Stimulated activated CD4-positive, alpha-beta T cell treated with anti-CD3 and anti-CD28 coated beads, Interleukin-12 subunit alpha, Interleukin-12 subunit beta, amount 100 ng/mL, for 48 hours (primary cell): Measurements from ENCODE around the gene NMT1.

Experiments
- DNase-seq, 3 donors: peaks; one replicate each; pipeline ENCODE4 v3.0.0-alpha.2; 2020; ENCODE audit warnings: low read depth in 2 of 3, low spot score in 1 of 3

NMT1 gene

DNA sequence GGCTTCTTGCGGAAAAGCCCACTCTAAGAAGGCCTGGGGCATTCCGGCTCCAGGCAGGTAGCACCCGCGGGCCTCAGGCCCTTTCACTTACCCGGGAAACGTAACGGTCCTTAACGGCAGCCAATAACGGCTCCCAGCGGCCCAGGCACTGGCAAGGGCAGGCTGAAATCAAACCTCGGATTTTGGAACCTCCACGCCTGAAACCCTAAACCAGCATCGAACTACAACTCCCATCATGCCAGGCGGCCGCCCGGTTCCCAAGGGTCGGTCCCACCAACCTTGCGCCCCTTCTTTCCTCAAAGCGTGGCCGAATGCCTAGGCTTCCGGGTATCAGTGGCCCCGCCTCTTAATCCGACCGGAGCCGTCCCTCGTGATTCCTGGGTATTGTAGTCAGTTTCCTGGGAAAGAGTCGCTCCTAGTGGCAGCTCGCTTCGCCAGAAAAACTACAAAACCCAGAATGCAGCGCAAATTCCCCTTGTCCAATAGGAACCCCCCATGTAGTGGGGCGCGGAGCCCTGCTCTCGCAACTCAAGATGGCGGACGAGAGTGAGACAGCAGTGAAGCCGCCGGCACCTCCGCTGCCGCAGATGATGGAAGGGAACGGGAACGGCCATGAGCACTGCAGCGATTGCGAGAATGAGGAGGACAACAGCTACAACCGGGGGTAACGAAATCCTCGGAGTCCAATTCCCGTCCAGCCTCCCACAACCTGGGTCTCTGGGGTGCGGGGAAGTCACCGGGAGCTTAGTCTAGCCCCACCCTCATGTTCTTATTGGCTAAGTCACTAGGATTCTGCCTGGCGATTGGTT is at the start of gene NMT1:
TSS of gene NMT1 (plus strand) at position 521 of the 809 bp plus-strand sequence. CDS start at position 534, 13 bp downstream.
- DNase-seq: peak; percentile 93 to 98 (median 95)

DNA sequence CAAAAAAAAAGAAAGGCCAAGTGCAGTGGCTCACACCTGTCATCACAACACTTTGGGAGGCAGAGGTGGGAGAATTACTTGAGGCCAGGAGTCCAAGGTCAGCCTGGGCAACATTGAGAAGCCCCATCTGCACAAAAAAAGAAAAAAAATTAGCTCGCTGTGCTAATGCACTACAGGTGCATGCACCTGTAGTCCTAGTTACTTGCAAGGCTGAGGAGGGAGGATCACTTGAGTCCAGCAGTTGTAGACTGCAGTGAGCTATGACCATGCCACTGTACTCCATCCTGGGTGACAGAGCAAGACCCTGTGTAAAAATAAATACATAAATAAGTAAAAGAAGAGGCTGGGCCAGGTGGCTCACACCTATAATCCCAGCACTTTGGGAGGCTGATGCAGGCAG is 49.4 kb upstream of the NMT1 start:
- no peak for DNase-seq

DNA sequence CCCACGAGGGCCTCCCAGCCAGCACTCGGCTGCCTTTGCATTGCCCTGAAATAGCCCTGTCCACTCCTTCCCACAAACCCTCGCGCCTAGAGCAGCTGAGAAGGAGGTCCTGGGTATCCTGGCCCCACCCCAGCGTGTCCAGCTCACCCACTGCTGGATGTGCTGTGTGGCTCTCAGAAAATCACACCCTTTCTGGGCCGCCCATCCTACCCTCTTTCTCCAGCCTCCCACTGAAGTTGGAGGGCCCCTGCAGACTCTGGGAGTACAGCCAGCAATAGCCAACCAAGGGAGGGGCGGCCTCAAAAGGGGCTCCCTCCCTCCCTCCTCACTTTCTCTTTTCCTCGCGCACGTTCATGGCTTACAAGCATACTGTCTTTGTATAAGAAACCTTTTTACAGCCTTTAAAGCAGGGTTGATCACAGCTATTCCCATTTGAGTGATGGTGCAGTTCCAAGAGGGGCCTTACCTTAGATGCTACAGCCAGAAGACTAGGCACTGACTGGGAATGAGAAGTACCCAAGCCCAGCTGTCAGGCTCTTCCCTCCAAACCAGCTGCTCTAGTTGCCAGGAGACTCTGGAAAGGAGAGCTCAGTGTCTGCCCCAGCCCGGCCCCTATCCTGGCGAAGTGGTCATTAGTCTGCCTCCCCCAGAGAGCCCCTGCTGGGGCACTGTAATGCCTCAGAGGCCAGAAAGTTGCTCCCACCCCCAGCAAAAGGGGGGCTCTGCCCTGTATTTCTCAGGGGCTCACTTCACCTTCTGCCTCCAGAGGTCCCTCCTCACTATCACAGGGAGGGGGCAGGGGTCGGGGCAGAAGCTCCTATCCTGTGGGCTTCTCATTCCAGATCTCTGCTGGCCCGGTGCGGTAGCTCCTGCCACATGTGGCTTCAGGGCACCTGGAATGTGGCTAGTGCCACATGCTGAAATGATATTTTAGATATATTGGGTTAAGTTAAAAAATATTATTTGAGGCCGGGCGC is 47.8 kb upstream of the NMT1 start:
- DNase-seq: no peak

DNA sequence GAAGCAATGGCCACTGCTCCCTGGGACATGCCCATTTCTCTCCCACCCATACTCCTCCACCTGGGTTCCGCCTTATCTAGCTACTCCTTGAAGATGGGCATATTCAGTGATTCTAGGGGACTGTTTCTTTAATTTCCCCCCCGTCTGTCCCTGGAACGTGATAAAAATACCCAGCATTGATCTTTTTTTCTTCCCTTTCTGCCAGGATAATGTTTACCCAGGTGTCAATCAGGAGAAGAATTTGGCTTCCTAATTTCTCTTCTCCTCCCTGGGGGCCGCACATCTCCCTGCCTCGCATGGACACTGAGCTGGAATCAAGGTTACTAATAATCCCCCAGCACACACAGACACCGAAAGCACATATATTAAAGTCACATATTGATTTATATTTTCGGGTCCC is 44.9 kb upstream of the NMT1 start:
- DNase-seq: no peak

DNA sequence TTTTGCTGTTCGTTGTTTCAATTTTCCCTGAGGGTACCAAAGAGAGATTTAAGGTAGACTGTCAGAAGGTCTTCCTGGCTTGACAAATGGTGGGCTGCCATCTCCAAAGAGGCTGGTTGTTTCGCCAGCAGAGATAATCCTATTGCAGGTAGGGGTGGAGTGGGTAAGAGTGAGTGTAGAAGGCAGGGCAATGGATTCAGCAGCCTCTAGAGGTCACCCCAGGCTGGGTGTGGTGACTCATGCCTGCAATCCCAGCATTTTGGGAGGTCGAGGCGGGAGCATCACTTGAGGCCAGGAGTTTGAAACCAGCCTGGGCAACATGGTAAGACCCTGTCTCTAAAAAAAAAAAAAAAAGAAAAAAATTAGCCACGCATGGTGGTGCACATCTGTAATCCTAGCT is 44.3 kb upstream of the NMT1 start:
- DNase-seq: no peak

DNA sequence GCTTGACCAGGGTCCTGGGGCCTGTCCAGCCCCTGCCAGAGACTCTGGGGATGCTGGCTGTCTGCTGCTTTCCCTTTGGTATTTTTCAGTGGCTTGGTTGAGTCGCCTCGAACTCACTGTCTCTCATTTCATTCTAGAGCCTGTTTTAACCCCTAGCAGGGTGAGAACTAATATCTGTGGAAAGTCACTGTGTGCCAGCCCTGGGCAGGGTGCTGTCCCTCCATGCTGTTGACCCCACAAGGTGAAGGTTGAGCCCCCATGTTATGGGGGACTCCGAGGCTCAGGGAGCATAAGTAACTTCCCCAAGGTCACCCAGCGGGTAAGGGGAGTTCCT is 42.6 kb upstream of the NMT1 start:
- no peak for DNase-seq

DNA sequence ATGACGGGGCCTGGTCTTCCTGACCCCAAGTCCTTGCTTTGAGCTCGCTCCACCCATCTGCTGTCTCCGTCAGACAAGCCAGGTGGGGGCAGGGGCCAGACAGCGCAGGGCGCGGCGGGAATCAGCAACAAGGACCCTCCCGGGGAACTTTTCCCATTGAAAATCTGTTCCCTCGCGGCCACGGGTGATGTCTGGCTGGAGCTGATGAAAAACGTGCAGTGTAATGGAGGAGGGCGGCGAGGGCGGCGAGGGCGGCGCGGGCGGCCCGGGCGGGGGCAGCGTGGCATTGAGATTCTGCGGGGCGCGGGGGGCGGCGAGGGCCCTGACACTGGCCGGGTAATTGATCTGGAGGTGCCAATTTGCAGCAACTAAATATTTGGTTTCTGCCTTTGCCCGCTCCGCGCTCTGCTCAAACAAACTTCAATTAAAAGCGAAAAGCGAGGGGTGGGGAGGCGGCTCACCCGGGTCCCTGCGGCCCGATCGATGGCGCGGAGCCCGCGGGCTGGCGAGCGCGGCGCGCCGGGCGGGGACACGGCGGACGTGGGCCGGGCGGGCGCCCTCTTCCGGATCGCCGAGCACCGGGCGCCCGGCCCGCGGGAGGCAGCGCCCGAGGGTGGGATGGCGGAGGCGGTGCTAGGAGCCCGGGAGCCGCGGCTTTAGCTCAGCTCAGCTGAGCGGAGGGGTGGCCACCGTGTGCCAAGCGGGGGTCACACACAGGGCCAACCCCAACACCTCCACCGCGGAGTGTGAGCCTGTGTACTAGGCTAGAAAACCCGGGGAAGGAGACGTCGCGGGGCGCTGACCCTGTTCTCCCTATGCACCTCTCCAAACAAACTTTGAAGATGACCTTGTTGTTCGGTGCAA is 42.0 kb upstream of the NMT1 start:
- DNase-seq: peak in 1 of 3 donors; percentile 28

DNA sequence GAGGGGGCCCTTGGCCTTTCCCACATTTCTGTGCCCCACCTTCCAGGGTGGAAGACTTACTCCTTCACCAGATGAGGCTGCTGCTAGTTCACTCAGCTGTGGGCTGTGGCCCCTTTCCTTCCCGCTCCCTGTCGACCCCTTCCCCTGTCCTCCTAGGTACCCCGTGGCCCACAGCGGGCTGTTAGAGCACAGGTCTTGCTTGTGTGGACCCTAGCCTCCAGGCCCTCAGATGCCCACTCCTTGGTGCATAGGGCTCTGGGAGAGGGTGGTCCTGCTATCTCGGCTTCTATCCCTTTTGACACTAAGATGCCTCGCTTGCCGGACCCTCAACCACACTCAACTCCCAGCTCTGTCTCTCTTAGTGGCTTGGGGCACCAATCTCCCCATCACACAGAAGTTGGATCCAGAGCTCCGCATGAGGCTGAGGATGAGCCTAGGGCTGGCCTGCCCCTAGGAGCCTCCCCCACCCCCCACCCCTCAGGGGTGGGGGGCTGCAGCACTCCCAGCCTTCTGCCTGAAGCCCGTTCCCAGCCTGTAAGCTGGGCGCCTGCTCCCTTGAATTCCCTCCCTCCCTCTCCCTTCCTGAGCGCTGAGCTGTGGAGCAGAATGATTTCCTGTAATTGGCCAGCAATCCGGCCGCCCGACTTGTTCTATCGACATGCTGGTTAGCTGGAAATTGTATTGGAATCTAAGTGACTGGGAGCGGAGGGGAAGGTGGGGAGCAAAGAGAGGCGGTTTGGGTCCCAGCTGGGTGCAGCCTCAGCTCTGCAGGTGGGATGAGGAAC is 40.6 kb upstream of the NMT1 start:
- DNase-seq: no peak

DNA sequence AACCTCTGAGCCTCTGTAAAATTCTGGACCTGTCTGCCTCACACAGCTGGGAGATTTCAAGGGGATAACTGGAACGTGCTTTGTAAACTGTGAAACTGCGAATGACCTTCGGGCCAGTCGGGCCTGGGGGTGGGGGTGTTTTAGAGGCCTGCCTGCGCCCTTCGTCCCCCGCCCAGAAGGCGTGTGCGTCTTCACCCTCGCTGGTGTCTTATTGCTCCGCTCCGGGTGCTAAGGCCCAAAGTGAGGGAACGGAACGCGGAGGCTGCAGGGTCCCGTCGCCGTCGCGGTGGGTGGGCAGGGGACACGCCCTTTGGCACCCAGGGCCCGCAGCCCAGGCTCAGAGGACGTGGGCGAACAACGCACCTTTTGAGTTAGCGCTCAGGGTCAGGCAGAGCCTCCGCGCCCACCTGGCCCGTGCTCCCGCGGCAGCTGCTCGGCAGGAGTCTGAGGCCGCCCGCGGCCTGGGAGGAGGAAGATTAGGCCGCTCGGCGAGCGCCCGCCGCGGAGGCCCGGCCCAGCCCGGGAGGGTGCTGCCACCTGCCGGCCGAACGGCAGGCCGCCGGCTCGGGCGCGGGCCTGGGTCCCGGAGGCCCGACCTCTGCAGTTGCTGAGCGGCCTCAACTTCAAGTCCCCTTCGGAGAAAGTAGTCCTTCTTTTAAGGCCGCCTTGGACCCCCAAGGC is 39.4 kb upstream of the NMT1 start:
- peak; percentile 18 to 57 (median 57) for DNase-seq

DNA sequence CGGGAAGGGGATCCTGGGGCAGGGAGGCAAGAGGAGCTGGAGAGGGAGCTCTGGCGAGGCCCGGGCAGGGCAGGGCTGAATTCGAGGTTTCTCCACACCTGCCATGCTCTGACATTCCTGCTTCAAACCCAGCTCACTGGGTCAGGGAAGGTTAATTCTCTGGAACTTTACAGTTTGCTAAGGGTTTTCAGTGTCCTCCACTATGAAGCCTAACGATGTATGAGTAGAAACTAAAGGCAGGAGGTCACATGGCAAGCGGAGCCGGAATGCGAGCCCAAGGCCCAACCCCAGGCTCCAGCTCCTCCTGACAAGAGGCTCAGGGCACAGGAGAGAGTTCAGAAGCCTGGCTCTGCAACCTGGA is 38.8 kb upstream of the NMT1 start:
- DNase-seq: no peak

DNA sequence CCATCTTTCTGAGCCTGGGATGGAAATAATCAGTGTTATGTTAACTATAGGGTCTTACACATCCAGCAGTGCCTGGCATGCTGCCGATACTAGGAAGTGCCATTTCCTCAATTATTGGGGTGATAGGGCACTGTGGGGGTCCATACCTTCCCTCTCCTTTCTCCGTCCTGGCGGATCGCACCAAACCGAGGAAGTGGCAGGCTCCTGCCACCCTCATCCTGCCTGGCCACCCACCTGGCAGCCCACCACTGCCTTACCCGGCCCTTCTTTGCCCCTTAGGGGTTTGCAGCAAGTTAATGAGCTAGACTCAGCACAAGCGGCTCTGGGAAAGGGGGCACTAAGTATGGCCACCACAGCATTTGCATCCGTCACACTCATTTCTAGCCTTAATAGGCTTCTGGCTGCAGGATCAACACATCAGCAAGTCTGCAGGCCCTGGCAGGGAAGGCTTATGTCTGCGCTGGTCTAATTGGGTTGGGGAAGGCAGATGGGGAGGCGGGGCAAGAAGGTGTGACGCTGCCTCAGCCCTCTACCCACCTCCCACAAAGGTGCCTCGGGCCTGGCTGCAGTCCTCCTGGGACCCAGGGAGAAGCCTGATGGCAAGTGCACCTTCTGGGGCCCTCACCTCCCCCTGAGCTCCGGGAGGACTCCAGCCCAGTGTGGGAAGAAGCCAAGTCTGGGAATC is 38.3 kb upstream of the NMT1 start:
- no peak for DNase-seq

DNA sequence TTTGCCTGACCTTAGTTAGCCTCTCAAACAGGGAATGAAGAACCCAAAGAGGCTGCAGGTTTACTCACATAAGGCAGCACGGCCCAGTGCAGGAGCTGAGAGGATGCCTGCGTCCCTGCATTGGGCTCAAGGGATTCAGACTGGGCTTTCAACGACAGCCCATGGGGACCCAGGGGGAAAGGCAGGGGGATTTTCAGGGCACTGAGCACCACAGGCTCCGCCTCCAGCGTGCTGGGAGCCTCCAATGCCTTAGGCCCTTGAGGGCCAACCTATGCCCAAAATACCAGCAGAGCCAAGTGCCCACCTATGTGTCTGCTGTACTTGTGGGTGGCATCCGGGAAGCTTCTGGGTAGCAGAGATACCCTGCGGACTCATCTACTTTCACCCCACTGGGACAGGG is 32.0 kb upstream of the NMT1 start:
- no peak for DNase-seq

DNA sequence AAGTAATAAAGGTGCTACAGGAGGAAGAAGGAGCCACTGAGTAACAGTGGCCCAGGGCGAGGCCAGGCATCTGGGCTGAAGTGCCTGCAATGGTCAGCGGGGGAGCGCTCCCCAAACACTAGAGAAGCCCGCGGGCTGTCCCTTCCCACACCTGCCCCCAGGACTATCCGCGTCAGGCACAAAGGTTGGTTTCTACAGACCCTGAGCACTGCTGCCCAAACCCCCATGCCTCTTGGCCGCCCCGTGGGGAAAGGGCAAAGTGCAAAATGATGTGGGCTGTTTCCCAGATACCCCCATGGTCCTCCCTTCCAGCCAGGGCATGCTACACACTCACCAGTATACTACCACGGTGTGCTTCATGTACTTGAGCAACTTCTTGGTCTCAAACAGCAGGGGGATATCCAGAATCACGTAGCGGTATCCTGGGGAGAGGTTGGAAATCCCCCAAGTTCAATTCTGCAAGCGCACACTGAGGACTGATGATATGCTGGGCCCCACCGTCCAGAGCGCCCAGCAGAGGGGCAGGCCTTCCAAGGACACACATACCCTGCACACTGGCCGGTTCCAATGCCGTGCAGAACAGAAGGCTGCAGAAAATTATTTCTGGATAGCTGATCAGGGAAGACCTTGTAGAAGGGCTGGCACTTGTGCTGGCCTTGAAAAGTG is 31.2 kb upstream of the NMT1 start:
- no peak for DNase-seq

DNA sequence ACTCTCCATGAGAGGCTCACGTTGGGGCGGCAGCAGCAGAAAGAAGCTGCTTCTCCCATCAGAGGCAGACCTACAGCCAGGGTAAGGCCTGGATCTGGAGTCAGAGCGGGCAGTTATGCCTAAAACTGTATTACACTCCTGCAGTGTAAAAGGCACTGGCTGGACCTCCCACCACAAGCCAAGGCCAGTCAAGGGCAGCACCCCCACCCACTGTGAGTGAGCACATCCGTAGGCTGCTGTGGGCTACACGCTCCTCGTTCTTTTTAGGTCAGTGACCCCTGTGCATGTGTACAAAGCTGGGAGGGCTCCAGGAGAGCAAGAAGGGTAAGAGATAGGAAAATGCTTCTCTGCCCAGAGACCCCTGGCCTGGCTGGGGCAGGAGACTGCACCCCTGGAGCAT is 30.4 kb upstream of the NMT1 start:
- no peak for DNase-seq

DNA sequence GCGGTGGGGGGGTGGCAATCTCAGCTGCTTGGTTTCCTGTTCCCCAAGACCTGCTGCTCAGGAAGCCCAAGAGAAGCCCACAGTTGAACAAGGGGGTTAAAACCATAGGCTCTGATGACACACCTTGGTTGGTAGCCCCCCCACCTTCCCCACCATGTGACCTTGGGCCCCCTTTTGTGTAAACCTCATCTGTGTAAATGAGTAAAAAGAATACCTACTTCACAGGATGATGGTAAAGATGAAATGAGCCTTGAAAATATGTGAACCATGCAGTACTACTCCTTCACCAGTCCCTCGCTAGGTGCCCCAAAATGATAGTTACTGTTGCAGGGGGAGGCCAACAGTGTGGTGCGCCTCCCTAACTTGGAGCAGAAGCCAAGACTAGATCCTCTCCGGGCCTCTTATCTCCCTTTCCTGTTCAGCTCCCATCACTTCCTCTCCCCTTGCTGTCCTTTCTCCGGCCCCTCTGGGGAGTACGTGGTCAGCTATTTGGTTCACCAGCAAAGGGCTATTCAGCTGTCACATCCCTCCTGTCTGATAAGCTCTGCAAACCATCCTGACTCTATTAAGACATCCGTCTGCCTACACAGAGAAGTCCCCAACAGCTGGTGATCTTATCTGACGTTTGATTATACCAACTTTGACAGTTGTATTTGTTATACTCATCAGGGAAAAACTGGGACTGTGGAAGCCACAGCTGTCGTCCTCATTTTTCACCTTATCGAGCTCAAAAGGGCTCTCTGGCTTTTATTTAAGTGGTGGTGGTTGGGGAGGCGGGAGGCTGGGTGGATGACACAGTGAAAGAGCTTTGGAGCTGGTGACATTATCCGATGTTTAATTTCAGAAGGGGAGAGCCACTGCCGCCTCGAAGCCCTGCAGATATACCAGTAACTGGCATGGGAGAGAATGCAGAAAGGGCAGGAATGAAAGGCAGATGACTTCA is 29.6 kb upstream of the NMT1 start:
- no peak for DNase-seq

DNA sequence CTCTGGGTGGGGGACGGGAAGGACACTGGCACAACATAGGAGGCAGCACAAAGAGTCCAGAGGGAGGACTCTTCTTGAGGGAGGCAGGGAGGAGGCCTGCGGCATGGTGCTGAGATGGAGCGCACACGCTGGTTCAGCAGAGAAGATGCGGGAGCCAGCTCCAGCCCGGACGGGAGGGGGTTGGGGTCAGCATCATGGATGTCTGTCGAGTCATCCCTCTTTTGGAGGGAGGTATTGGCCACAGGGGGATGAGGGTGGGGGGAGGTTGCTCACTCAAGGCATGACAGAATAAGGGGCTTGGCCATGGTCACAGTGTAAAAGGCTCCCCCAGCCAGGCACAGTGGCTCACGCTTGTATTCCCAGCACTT is 29.0 kb upstream of the NMT1 start:
- no peak for DNase-seq

DNA sequence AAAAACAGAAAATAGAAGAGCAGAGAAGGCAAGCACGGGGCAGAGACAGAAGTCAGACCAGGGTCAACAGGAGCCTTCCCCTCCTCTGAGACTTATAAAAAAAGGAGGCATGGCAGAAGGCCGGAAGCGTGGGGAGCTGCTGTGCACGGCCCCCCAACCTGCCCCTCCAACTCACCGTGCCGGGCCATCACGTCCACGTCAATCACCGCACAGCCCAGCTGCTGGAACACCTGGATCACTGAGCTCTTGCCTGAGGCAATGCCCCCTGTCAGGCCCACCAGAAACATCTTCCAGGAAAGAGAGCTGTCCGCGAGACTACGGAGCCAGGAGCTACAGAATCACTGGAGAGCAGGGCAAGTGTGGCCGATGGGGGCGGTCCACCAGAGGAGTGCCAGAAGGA is 26.5 kb upstream of the NMT1 start:
- no peak for DNase-seq

DNA sequence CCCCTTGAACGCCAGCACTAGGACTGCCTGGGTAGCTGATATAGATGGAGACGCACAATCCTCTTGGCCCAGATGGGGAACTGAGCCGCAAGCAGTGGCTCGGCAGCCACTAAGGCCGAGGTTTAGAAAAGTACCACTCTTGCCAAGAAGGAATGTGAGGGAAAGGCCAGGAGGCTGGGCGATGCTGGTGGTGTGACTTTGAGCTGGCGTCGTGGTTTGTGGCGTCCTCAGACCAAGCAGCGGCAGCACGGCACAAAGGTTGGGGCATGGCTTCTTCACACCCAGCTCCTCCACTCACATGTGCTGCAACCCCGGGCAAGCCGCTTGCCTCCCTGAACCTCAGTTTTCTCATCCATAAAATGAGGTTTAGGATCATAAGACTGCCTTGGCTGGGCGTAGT is 25.3 kb upstream of the NMT1 start:
- no peak for DNase-seq
